Neural cell (in vitro differentiated cells): ENCODE results near the gene AKAP6. TPM values are rescaled to one million over a fixed set of nuclear protein-coding genes. Genes with fewer than 3 reads are reported as not detected.

Experiments used
- H2AFZ ChIP-seq: fragments of 200-600, 300-800 bp; sonication (generic), shearing (Covaris generic); 2 replicates; pipeline ENCODE4 v1.6.0; 2014; ENCODE audit warnings: low read depth, mild to moderate bottlenecking, antibody characterized with exemption, low read length, moderate library complexity
- H3F3A ChIP-seq: fragments of 200-600 bp; shearing (Covaris generic); 2 replicates; pipeline ENCODE4 v1.6.1; 2016; ENCODE audit warnings: mild to moderate bottlenecking, moderate library complexity, mixed read lengths, antibody characterized with exemption, low read length; ENCODE audit not compliant: insufficient read depth, poor library complexity, severe bottlenecking
- H3K27ac ChIP-seq: fragments of 200-600, 300-800 bp; sonication (generic), shearing (Covaris generic); 2 replicates; pipeline ENCODE4 v1.5.1; 2014; ENCODE audit warnings: mild to moderate bottlenecking, low read length, moderate library complexity
- H3K27me3 ChIP-seq: fragments of 300-800, 200-600 bp; sonication (generic), shearing (Covaris generic); 2 replicates; pipeline ENCODE4 v1.6.0; 2014; ENCODE audit warnings: mild to moderate bottlenecking, low read depth, low read length, moderate library complexity; ENCODE audit not compliant: insufficient read depth
- H3K36me3 ChIP-seq: fragments of 300-800, 200-600 bp; sonication (generic), shearing (Covaris generic); 2 replicates; pipeline ENCODE4 v1.5.1; 2014; ENCODE audit warnings: mild to moderate bottlenecking, antibody characterized with exemption, low read length, moderate library complexity; ENCODE audit not compliant: insufficient read depth
- H3K4me2 ChIP-seq: fragments of 300-800, 200-600 bp; sonication (generic), shearing (Covaris generic); 2 replicates; pipeline ENCODE4 v1.6.0; 2014; ENCODE audit warnings: mild to moderate bottlenecking, low read length
- H3K4me3 ChIP-seq: fragments of 300-800, 200-600 bp; sonication (generic), shearing (Covaris generic); 2 replicates; pipeline ENCODE4 v1.5.1; 2014; ENCODE audit warnings: mild to moderate bottlenecking, low read length, moderate library complexity
- H3K79me2 ChIP-seq: fragments of 200-600 bp; shearing (Covaris generic); replicated peaks from 2 replicates; pipeline ENCODE4 v1.6.0; 2014; ENCODE audit warnings: mild to moderate bottlenecking, low read length, moderate library complexity; ENCODE audit not compliant: insufficient read depth
- H3K9ac ChIP-seq: fragments of 300-800, 200-600 bp; sonication (generic), shearing (Covaris generic); 2 replicates; pipeline ENCODE4 v1.6.1; 2016; ENCODE audit warnings: mild to moderate bottlenecking, low read length, mixed read lengths
- H3K9me2 ChIP-seq: fragments of 200-600 bp; shearing (Covaris generic); 2 replicates; pipeline ENCODE4 v1.6.1; 2016; ENCODE audit warnings: mild to moderate bottlenecking, low read length, mixed read lengths; ENCODE audit not compliant: insufficient read depth
- H3K9me3 ChIP-seq: fragments of 200-600, 300-800 bp; sonication (generic), shearing (Covaris generic); 2 replicates; pipeline ENCODE4 v1.6.1; 2016; ENCODE audit warnings: mild to moderate bottlenecking, mixed run types, low read length, moderate library complexity, mixed read lengths
- H4K20me1 ChIP-seq: fragments of 200-600 bp; shearing (Covaris generic); 2 replicates; pipeline ENCODE4 v1.6.1; 2016; ENCODE audit warnings: mild to moderate bottlenecking, mixed run types; ENCODE audit not compliant: insufficient read depth
- EP300 ChIP-seq: fragments of 450-650 bp; conservative IDR thresholded peaks from 2 replicates; pipeline ENCODE4 v1.6.1; 2014; ENCODE audit warnings: antibody characterized with exemption, mild to moderate bottlenecking, moderate library complexity; ENCODE audit not compliant: poor library complexity, severe bottlenecking
- EZH2 ChIP-seq: fragments of 200-600, 300-800 bp; shearing (Covaris generic), sonication (generic); IDR thresholded peaks from 2 replicates; pipeline ENCODE4 v1.6.1; 2014; ENCODE audit warnings: antibody characterized with exemption, low read length, borderline replicate concordance, mild to moderate bottlenecking; ENCODE audit not compliant: insufficient read depth, poor library complexity, severe bottlenecking
- MXI1 ChIP-seq: fragments of 450-650 bp; conservative IDR thresholded peaks from 2 replicates; pipeline ENCODE4 v1.6.1; 2014; ENCODE audit warnings: antibody characterized with exemption, mild to moderate bottlenecking; ENCODE audit not compliant: poor library complexity, severe bottlenecking
- POLR2AphosphoS5 ChIP-seq: IDR thresholded peaks from 2 replicates; pipeline ENCODE4 v1.6.1; 2012
- RAD21 ChIP-seq: fragments of 450-650 bp; conservative IDR thresholded peaks from 2 replicates; pipeline ENCODE4 v1.6.1; 2014; ENCODE audit warnings: antibody characterized with exemption, mild to moderate bottlenecking, moderate library complexity
- REST ChIP-seq: IDR thresholded peaks from 2 replicates; pipeline ENCODE4 v1.6.1; 2012; ENCODE audit warnings: borderline replicate concordance
- SMC3 ChIP-seq: fragments of 450-650 bp; conservative IDR thresholded peaks from 2 replicates; pipeline ENCODE4 v1.6.1; 2014; ENCODE audit warnings: antibody characterized with exemption, mild to moderate bottlenecking, moderate library complexity; ENCODE audit not compliant: poor library complexity
- TAF1 ChIP-seq: IDR thresholded peaks from 2 replicates; pipeline ENCODE4 v1.6.1; 2012; ENCODE audit warnings: low read depth
- polyA plus RNA-seq: library from polyadenylated mRNA; depleted of rRNA; stranded (reverse); fragments of >200 nt; gene quantifications from 2 replicates; pipeline ENCODE4 v1.2.3, GENCODE V29; 2014
- TF ChIP-seq, protein P1 (sequence below): fragments of 450-650 bp; IDR thresholded peaks from 2 replicates; pipeline ENCODE4 v1.5.1; 2014; ENCODE audit warnings: antibody characterized with exemption, mild to moderate bottlenecking, moderate library complexity; ENCODE audit not compliant: poor library complexity, severe bottlenecking

AKAP6 gene
- polyA plus RNA-seq, 1 donor from 2014 or later, result 15.8 TPM

DNA sequence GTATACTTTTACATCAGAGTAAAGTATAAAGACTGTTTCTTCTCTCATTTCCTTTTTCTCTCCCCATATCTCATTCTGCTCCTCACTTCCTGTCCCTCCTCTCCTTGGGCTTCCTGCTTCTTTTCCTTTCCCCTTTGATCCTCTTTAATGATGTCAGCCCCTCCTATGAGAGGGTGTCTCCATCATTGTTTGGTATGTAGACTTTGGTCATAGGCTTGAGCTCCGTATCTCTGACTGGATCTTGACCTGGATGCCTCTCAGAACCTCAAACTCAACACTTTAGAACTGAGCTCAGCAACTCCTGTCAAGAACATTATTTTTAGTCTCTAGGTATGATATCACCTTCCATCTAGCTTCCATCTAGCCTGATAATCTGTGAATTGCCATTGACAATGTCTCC is 50.3 kb downstream of the AKAP6 start:
- H3K4me3 ChIP-seq, result no peak overlapping the region
- TF ChIP-seq EZH2 (no peak), EP300 (no peak), MXI1 (no peak)
- TF ChIP-seq, protein P1, sequence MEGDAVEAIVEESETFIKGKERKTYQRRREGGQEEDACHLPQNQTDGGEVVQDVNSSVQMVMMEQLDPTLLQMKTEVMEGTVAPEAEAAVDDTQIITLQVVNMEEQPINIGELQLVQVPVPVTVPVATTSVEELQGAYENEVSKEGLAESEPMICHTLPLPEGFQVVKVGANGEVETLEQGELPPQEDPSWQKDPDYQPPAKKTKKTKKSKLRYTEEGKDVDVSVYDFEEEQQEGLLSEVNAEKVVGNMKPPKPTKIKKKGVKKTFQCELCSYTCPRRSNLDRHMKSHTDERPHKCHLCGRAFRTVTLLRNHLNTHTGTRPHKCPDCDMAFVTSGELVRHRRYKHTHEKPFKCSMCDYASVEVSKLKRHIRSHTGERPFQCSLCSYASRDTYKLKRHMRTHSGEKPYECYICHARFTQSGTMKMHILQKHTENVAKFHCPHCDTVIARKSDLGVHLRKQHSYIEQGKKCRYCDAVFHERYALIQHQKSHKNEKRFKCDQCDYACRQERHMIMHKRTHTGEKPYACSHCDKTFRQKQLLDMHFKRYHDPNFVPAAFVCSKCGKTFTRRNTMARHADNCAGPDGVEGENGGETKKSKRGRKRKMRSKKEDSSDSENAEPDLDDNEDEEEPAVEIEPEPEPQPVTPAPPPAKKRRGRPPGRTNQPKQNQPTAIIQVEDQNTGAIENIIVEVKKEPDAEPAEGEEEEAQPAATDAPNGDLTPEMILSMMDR, result no peak
- no peaks in the 10 kb centered on the region for H3K36me3 ChIP-seq
- no peak overlapping the region for H2AFZ ChIP-seq
- no peaks in the 10 kb centered on the region for H3K9me2 ChIP-seq
- H3F3A ChIP-seq, result no peaks in the 10 kb centered on the region
- no peak overlapping the region for H3K4me2 ChIP-seq
- no peaks in the 10 kb centered on the region for H3K9me3 ChIP-seq
- H3K27ac ChIP-seq, result no peak overlapping the region
- H4K20me1 ChIP-seq, result peaks cover 4% of the 10 kb centered on the region
- H3K27me3 ChIP-seq, result no peaks in the 10 kb centered on the region
- no peak overlapping the region for H3K9ac ChIP-seq
- H3K79me2 ChIP-seq, result peaks cover 9% of the 10 kb centered on the region

GRCh38 chr14:32381869-32382268 is 52.8 kb downstream of the AKAP6 start:
- no peak overlapping the region for H3K4me2 ChIP-seq
- H3K79me2 ChIP-seq, result peaks cover 9% of the 10 kb centered on the region
- no peak overlapping the region for H3K27ac ChIP-seq
- no peaks in the 10 kb centered on the region for H3K27me3 ChIP-seq
- TF ChIP-seq MXI1 (no peak), POLR2AphosphoS5 (no peak), TAF1 (no peak), EZH2 (no peak), EP300 (no peak), REST (no peak), RAD21 (no peak), SMC3 (no peak)
- TF ChIP-seq, protein P1, result no peak
- H4K20me1 ChIP-seq, result peaks cover 4% of the 10 kb centered on the region
- no peaks in the 10 kb centered on the region for H3K9me2 ChIP-seq
- H3F3A ChIP-seq, result no peaks in the 10 kb centered on the region
- no peak overlapping the region for H3K9ac ChIP-seq
- H2AFZ ChIP-seq, result no peak overlapping the region
- no peak overlapping the region for H3K4me3 ChIP-seq
- no peaks in the 10 kb centered on the region for H3K9me3 ChIP-seq
- H3K36me3 ChIP-seq, result no peaks in the 10 kb centered on the region
